Measurements from ENCODE around the gene RCBTB1.

Gene RCBTB1

GRCh38 chr13:49585220-49586157 is at the start of gene RCBTB1:
Gene RCBTB1 (minus strand): TSS chr13:49585558. CDS start chr13:49567279, 18,279 bp downstream.
- DNase-seq (ENCODE audit: low read depth), result no peak
- TF ChIP-seq, protein P1, sequence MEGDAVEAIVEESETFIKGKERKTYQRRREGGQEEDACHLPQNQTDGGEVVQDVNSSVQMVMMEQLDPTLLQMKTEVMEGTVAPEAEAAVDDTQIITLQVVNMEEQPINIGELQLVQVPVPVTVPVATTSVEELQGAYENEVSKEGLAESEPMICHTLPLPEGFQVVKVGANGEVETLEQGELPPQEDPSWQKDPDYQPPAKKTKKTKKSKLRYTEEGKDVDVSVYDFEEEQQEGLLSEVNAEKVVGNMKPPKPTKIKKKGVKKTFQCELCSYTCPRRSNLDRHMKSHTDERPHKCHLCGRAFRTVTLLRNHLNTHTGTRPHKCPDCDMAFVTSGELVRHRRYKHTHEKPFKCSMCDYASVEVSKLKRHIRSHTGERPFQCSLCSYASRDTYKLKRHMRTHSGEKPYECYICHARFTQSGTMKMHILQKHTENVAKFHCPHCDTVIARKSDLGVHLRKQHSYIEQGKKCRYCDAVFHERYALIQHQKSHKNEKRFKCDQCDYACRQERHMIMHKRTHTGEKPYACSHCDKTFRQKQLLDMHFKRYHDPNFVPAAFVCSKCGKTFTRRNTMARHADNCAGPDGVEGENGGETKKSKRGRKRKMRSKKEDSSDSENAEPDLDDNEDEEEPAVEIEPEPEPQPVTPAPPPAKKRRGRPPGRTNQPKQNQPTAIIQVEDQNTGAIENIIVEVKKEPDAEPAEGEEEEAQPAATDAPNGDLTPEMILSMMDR (conservative IDR thresholded peaks at IDR 0.05; ENCODE audit: low read depth, low read length), result no peak
- peak within 1 kb of the TSS; percentile 90 for H3K4me3 ChIP-seq (ENCODE audit: low read length)

DNA sequence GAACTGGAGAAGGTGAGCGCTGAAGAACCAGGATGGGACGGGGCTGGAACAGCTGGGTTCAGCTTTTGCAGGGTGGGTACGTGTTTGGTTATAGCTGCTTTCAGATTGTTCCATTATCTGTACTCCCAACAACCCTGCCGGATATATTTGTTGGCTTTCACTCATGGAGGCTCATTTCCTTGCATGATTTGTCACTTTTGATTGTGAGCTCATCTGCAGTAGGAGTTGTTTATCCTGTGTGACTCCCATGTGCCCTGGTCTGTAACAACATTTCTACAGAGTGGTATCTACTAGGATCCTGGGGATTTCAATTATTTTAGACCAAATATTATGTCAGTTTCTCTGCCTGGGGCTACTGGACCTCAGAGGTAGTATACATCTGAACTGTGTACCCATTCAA is 48.4 kb upstream of the RCBTB1 start:
- no peak for DNase-seq (ENCODE audit: low read depth)

GRCh38 chr13:49632156-49632555 is 46.8 kb upstream of the RCBTB1 start:
- H3K4me3 ChIP-seq (ENCODE audit: low read length), result no peak overlapping the region
- DNase-seq (ENCODE audit: low read depth), result no peak
- TF ChIP-seq, protein P1 (conservative IDR thresholded peaks at IDR 0.05; ENCODE audit: low read depth, low read length), result no peak

More for the DNA sequence above, 48.4 kb upstream of the RCBTB1 start:
- H3K4me3 ChIP-seq (ENCODE audit: low read length), result no peak overlapping the region
- TF ChIP-seq, protein P1 (conservative IDR thresholded peaks at IDR 0.05; ENCODE audit: low read depth, low read length), result no peak

GRCh38 chr13:49630580-49630979 is 45.2 kb upstream of the RCBTB1 start:
- TF ChIP-seq, protein P1 (conservative IDR thresholded peaks at IDR 0.05; ENCODE audit: low read depth, low read length), result no peak
- DNase-seq (ENCODE audit: low read depth), result no peak
- no peak overlapping the region for H3K4me3 ChIP-seq (ENCODE audit: low read length)

GRCh38 chr13:49629947-49630346 is 44.6 kb upstream of the RCBTB1 start:
- H3K4me3 ChIP-seq (ENCODE audit: low read length), result no peak overlapping the region
- no peak for DNase-seq (ENCODE audit: low read depth)
- TF ChIP-seq, protein P1 (conservative IDR thresholded peaks at IDR 0.05; ENCODE audit: low read depth, low read length), result no peak

- no peak overlapping the region for H3K4me3 ChIP-seq (ENCODE audit: low read length)
- TF ChIP-seq, protein P1 (conservative IDR thresholded peaks at IDR 0.05; ENCODE audit: low read depth, low read length), result no peak
- no peak for DNase-seq (ENCODE audit: low read depth)
Observed at GRCh38 chr13:49629196-49629938, 44.0 kb upstream of the RCBTB1 start.

All from retinal pigment epithelial cell (primary cell).